Adrenal gland (tissue), 5 donors: ENCODE measurements around the gene PGAP3.

Source experiments
- CTCF ChIP-seq, 6 experiments: fragments of 450-650 bp in 4 of 6; fragments of 200-600 bp in 2 of 6; sonication (generic) in 1 of 6; IDR thresholded peaks; 1 replicate in 5 of 6; 2 replicates in 1 of 6; pipeline versions ENCODE4 v1.5.1 to v1.8.0; 2016 to 2021; ENCODE audit warnings: antibody characterized with exemption in 6 of 6, mild to moderate bottlenecking in 2 of 6, moderate library complexity in 1 of 6
- POLR2A ChIP-seq, 2 donors: fragments of 450-650 bp; IDR thresholded peaks; one replicate each; pipeline ENCODE4 v1.6.1; 2017; ENCODE audit warnings: antibody characterized with exemption in 2 of 2, mild to moderate bottlenecking in 2 of 2, moderate library complexity in 1 of 2
- donor health status: DM: no; HTN: no; CAD: no.

GRCh38 chr17:39648616-39649366 lies 39.1 kb downstream of the PGAP3 start:
- no peak for TF ChIP-seq POLR2A (IDR thresholded peaks at IDR 0.05)
- TF ChIP-seq CTCF (IDR thresholded peaks at IDR 0.05), result no peak
